HepG2 (cell line): ENCODE data around the gene UBE2C. TPM values are rescaled to one million over a fixed set of nuclear protein-coding genes. Genes with fewer than 3 reads are reported as not detected.

ENCODE experiments used
- CCAR2 ChIP-seq: fragments of 200-400 bp; formaldehyde crosslinking; optimal IDR thresholded peaks from 2 replicates; pipeline ENCODE3; 2018; ENCODE audit warnings: low read depth, mild to moderate bottlenecking, low read length, moderate library complexity
- DNMT1 ChIP-seq: sonication (generic); formaldehyde crosslinking; IDR thresholded peaks from 2 replicates; pipeline ENCODE4 v1.5.1; 2020; ENCODE audit warnings: mild to moderate bottlenecking, missing genetic modification reagents
- EHMT2 ChIP-seq: fragments of 200-600 bp; sonication (generic); IDR thresholded peaks from 2 replicates; pipeline ENCODE4 v1.7.0; 2017; ENCODE audit warnings: antibody characterized with exemption, low read depth, low read length, borderline replicate concordance
- KDM6A ChIP-seq: IDR thresholded peaks from 2 replicates; pipeline ENCODE4 v1.6.1; 2016; ENCODE audit warnings: low read depth
- MEF2D ChIP-seq: sonication (generic); formaldehyde crosslinking; IDR thresholded peaks from 2 replicates; pipeline ENCODE4 v1.5.1; 2020; ENCODE audit warnings: mild to moderate bottlenecking, missing genetic modification reagents
- MIXL1 ChIP-seq: IDR thresholded peaks from 2 replicates; pipeline ENCODE4 v1.6.1; 2016
- PAWR ChIP-seq: sonication (generic); formaldehyde crosslinking; IDR thresholded peaks from 2 replicates; pipeline ENCODE4 v1.4.0; 2020; ENCODE audit warnings: missing genetic modification reagents, mild to moderate bottlenecking, borderline replicate concordance
- RFXANK ChIP-seq: IDR thresholded peaks from 2 replicates; pipeline ENCODE4 v1.6.1; 2016
- SAP130 ChIP-seq: IDR thresholded peaks from 2 replicates; pipeline ENCODE4 v1.6.1; 2016; ENCODE audit warnings: low read depth
- SP1 ChIP-seq, 2 experiments: fragments of 450-650 bp in 1 of 2; sonication (generic) in 1 of 2; formaldehyde crosslinking in 1 of 2; IDR thresholded peaks; 2 replicates each; pipeline versions ENCODE4 v1.4.0 to v1.6.1; 2016 to 2020; ENCODE audit warnings: missing genetic modification reagents in 1 of 2
- SSRP1 ChIP-seq: IDR thresholded peaks from 2 replicates; pipeline ENCODE4 v1.6.1; 2016; ENCODE audit warnings: control low read depth
- YEATS2 ChIP-seq: sonication (generic); formaldehyde crosslinking; IDR thresholded peaks from 2 replicates; pipeline ENCODE4 v1.4.0; 2020; ENCODE audit warnings: missing genetic modification reagents, borderline replicate concordance
- YEATS4 ChIP-seq: sonication (generic); formaldehyde crosslinking; IDR thresholded peaks from 2 replicates; pipeline ENCODE4 v1.4.0; 2020; ENCODE audit warnings: missing genetic modification reagents, borderline replicate concordance
- ZBTB34 ChIP-seq: sonication (generic); formaldehyde crosslinking; IDR thresholded peaks from 2 replicates; pipeline ENCODE4 v1.8.0; 2022; ENCODE audit warnings: mild to moderate bottlenecking, missing genetic modification reagents
- ZNF570 ChIP-seq: sonication (generic); formaldehyde crosslinking; IDR thresholded peaks from 2 replicates; pipeline ENCODE4 v1.4.0; 2020; ENCODE audit warnings: mild to moderate bottlenecking, missing genetic modification reagents, borderline replicate concordance
- ZNF720 ChIP-seq: sonication (generic); formaldehyde crosslinking; IDR thresholded peaks from 2 replicates; pipeline ENCODE4 v1.4.0; 2020; ENCODE audit warnings: missing genetic modification reagents
- ZNF776 ChIP-seq: sonication (generic); formaldehyde crosslinking; IDR thresholded peaks from 2 replicates; pipeline ENCODE4 v1.4.0; 2020; ENCODE audit warnings: mild to moderate bottlenecking, missing genetic modification reagents
- polyA plus RNA-seq, 8 experiments: library from polyadenylated mRNA; depleted of rRNA in 3 of 8; stranded (reverse) in 7 of 8; unstranded in 1 of 8; fragments of >200 nt; fragmentation: Illumina TruSeq in 4 of 8; extraction: Trizol in 4 of 8; gene quantifications; 2 replicates each; pipeline versions ENCODE4 v1.2.1 to v1.2.3, GENCODE V29; 2011 to 2016; ENCODE audit warnings: low read depth in 4 of 8, missing spikeins in 1 of 8, mixed read lengths in 1 of 8; ENCODE audit not compliant: insufficient read depth in 1 of 8
- total RNA-seq, 5 experiments: library from RNA; depleted of rRNA; stranded (reverse); fragments of >200 nt; fragmentation: Illumina TruSeq; extraction: Trizol; gene quantifications; 2 replicates each; pipeline ENCODE4 v1.2.3, GENCODE V29; 2016; ENCODE audit warnings: low read depth in 1 of 5
- TF ChIP-seq, protein P1 (sequence below): sonication (generic); formaldehyde crosslinking; IDR thresholded peaks from 2 replicates; pipeline ENCODE4 v1.5.1; 2020; ENCODE audit warnings: missing genetic modification reagents, mild to moderate bottlenecking, borderline replicate concordance
- TF ChIP-seq, protein P2 (sequence below): sonication (generic); formaldehyde crosslinking; IDR thresholded peaks from 2 replicates; pipeline ENCODE4 v1.5.1; 2020; ENCODE audit warnings: missing genetic modification reagents, mild to moderate bottlenecking, borderline replicate concordance
- TF ChIP-seq, protein P3 (sequence below): sonication (generic); formaldehyde crosslinking; IDR thresholded peaks from 2 replicates; pipeline ENCODE4 v1.5.0; 2020; ENCODE audit warnings: mild to moderate bottlenecking, missing genetic modification reagents

UBE2C gene
- total and polyA plus RNA-seq, 2 of the 13 experiments (the other 11 are each of a cell fraction or from before 2014, with no cell fraction given), result 100 to 123 TPM

DNA sequence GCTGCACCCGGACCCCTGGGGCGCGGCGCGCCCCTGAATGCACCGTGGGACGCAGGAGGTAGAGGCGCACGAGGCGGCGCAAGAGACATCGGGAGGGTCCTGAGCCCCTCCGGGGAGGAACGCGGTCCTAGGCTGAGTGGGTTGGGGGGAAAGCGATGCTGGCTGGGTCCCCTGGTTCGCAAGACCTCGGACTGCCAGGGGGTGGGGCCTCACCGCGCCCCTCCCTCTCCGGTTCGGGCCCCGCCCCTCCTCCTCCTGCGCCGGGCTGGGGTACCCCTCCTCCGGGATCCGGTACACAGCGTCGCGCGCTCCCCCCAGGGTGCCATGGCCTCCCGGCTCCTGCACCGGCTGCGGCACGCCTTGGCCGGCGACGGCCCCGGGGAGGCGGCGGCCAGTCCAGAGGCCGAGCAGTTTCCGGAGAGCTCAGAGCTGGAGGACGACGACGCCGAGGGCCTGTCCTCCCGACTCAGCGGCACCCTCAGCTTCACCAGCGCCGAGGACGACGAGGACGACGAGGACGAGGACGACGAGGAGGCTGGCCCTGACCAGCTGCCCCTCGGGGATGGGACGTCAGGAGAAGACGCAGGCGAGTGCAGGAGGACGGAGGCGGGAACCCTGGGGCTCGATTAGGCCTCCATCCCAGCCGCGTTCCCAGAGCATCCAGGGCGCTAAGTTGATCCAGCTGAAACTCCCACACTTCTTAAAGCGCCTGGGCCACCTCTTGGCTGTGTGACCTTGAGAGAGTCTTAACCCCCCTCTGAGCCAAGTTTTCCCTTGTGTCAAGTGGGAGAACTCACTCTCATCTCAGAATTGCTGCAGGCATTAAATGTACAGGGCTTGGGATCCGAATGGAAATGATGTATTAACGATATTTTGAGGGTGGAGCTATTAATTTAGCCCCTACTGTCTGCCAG lies 21.7 kb downstream of the UBE2C start (continued):
- TF ChIP-seq ZBTB34 (CRISPR knock-in tag) (no peak), KDM6A (CRISPR knock-in tag) (no peak), RFXANK (CRISPR knock-in tag) (0 out of 2 replicates have a peak, but pooled peaks have one; percentile 63), YEATS4 (no peak; the same call in 1 of the 2 replicates), SAP130 (CRISPR knock-in tag) (peak; percentile 64), EHMT2 (no peak), SSRP1 (CRISPR knock-in tag) (no peak), PAWR (CRISPR knock-in tag) (0 out of 2 replicates have a peak, but pooled peaks have one; percentile 82), YEATS2 (CRISPR knock-in tag) (0 out of 2 replicates have a peak, but pooled peaks have one; percentile 8), MIXL1 (CRISPR knock-in tag) (no peak), MEF2D (CRISPR knock-in tag) (no peak), CCAR2 (no peak), ZNF776 (peak; percentile 84; the same call in 1 of the 2 replicates), ZNF570 (no peak), DNMT1 (CRISPR knock-in tag) (no peak), ZNF720 (peak; percentile 84; the same call in 1 of the 2 replicates), SP1 (IDR thresholded peaks at IDR 0.05) (no peak), SP1 (CRISPR knock-in tag; IDR thresholded peaks at IDR 0.05) (peak; percentile 69)
- TF ChIP-seq, protein P1, sequence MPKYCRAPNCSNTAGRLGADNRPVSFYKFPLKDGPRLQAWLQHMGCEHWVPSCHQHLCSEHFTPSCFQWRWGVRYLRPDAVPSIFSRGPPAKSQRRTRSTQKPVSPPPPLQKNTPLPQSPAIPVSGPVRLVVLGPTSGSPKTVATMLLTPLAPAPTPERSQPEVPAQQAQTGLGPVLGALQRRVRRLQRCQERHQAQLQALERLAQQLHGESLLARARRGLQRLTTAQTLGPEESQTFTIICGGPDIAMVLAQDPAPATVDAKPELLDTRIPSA, result peak; percentile 94; the same call in 1 of the 2 replicates
- TF ChIP-seq, protein P2, sequence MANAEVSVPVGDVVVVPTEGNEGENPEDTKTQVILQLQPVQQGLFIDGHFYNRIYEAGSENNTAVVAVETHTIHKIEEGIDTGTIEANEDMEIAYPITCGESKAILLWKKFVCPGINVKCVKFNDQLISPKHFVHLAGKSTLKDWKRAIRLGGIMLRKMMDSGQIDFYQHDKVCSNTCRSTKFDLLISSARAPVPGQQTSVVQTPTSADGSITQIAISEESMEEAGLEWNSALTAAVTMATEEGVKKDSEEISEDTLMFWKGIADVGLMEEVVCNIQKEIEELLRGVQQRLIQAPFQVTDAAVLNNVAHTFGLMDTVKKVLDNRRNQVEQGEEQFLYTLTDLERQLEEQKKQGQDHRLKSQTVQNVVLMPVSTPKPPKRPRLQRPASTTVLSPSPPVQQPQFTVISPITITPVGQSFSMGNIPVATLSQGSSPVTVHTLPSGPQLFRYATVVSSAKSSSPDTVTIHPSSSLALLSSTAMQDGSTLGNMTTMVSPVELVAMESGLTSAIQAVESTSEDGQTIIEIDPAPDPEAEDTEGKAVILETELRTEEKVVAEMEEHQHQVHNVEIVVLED, result no peak; the same call in 1 of the 2 replicates
- TF ChIP-seq, protein P3, sequence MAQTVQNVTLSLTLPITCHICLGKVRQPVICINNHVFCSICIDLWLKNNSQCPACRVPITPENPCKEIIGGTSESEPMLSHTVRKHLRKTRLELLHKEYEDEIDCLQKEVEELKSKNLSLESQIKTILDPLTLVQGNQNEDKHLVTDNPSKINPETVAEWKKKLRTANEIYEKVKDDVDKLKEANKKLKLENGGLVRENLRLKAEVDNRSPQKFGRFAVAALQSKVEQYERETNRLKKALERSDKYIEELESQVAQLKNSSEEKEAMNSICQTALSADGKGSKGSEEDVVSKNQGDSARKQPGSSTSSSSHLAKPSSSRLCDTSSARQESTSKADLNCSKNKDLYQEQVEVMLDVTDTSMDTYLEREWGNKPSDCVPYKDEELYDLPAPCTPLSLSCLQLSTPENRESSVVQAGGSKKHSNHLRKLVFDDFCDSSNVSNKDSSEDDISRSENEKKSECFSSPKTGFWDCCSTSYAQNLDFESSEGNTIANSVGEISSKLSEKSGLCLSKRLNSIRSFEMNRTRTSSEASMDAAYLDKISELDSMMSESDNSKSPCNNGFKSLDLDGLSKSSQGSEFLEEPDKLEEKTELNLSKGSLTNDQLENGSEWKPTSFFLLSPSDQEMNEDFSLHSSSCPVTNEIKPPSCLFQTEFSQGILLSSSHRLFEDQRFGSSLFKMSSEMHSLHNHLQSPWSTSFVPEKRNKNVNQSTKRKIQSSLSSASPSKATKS, result no peak
